Suprapubic skin (tissue), 4 donors: ENCODE measurements around the gene DNAAF9.
A peak's percentile ranks its signal among the peaks of the same experiment; 100 is the strongest.

Source experiments
- POLR2A ChIP-seq, 2 donors: fragments of 450-650 bp; IDR thresholded peaks; one replicate each; pipeline ENCODE4 v1.6.1; 2017; ENCODE audit warnings: antibody characterized with exemption in 2 of 2, mild to moderate bottlenecking in 2 of 2, moderate library complexity in 2 of 2
- POLR2AphosphoS5 ChIP-seq, 3 donors: sonication (generic); formaldehyde crosslinking; IDR thresholded peaks; one replicate each; pipeline ENCODE4 v1.6.1; 2017; ENCODE audit warnings: antibody characterized with exemption in 3 of 3
- TF ChIP-seq, protein P1 (sequence below), 2 donors: fragments of 200-600 bp in 1 of 2; fragments of 450-650 bp in 1 of 2; sonication (generic) in 1 of 2; IDR thresholded peaks; one replicate each; pipeline ENCODE4 v1.5.1; 2016 to 2019; ENCODE audit warnings: antibody characterized with exemption in 2 of 2, mild to moderate bottlenecking in 1 of 2, moderate library complexity in 1 of 2

DNA sequence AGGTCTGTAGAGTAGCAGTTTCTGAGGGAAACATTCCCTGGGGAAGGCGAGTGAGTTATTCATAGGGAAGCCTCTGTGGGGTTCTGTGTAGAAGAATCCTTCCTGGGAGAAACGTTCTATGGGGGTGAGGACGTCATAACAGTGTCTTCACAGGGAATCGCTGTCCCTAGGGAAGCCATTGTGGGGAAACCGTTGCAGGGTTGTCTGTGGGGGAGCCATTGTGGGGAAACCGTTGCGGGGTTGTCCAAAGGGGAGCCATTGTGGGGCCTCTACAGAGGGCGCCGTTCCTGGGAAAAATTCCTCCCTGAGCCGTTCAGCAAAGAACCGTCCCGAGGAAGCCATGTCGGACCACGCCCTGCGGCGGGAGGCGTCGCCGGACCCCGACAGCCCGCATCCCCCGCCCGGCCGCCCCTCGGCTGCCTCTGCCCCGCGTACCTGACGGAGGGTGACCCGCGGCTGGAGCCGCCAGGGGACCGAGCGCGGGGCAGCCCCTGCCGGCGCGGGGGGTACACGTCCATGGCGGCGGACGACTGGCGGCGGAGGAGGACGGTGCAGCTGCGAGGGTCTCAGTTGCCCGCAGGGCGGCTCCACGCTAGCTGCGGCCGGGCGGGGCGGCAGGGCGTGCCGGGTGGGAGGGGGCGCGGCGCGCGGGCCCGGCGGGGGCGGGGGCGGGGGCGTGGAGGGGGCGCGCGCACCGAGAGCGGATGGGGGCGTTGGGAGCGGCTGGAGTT lies at the start of gene DNAAF9:
- TF ChIP-seq, protein P1, sequence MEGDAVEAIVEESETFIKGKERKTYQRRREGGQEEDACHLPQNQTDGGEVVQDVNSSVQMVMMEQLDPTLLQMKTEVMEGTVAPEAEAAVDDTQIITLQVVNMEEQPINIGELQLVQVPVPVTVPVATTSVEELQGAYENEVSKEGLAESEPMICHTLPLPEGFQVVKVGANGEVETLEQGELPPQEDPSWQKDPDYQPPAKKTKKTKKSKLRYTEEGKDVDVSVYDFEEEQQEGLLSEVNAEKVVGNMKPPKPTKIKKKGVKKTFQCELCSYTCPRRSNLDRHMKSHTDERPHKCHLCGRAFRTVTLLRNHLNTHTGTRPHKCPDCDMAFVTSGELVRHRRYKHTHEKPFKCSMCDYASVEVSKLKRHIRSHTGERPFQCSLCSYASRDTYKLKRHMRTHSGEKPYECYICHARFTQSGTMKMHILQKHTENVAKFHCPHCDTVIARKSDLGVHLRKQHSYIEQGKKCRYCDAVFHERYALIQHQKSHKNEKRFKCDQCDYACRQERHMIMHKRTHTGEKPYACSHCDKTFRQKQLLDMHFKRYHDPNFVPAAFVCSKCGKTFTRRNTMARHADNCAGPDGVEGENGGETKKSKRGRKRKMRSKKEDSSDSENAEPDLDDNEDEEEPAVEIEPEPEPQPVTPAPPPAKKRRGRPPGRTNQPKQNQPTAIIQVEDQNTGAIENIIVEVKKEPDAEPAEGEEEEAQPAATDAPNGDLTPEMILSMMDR (IDR thresholded peaks at IDR 0.05) = peak; percentile 32 to 57
- TF ChIP-seq POLR2A (IDR thresholded peaks at IDR 0.05) (no peak), POLR2AphosphoS5 (IDR thresholded peaks at IDR 0.05) (no peak)
